GM18520 (cell line): ENCODE measurements around the gene COL11A1.
A peak's percentile ranks its signal among the peaks of the same experiment; 100 is the strongest.
"Not testable (repeated sequence)": the region's sequence is repeated elsewhere in the genome, so short reads cannot be mapped to it uniquely, and the experiment has no call there.

Experiments used
- ATAC-seq: cut with Tn5 transposase; IDR thresholded peaks from one replicate; pipeline ENCODE4 v1.9.1; 2021; ENCODE audit not compliant: unreplicated experiment

Gene COL11A1

GRCh38 chr1:103108376-103109150, at the start of gene COL11A1:
TSS of gene COL11A1 (minus strand) at chr1:103108522. CDS start at chr1:103108178, 344 bp downstream.
- ATAC-seq = no peak

GRCh38 chr1:103156966-103157365, 48.6 kb upstream of the COL11A1 start:
- ATAC-seq = no peak

- no peak for ATAC-seq
These were observed 37.8 kb upstream of the COL11A1 start for GRCh38 chr1:103146166-103146565.

- ATAC-seq = no peak
These were observed 37.1 kb upstream of the COL11A1 start for GRCh38 chr1:103145449-103145848.

GRCh38 chr1:103144681-103145080, 36.4 kb upstream of the COL11A1 start:
- ATAC-seq = no peak

- no peak for ATAC-seq
These were observed 34.1 kb upstream of the COL11A1 start for GRCh38 chr1:103142461-103142860.

GRCh38 chr1:103129796-103130195, 21.5 kb upstream of the COL11A1 start:
- ATAC-seq = no peak

GRCh38 chr1:103129255-103129654, 20.9 kb upstream of the COL11A1 start:
- no peak for ATAC-seq

GRCh38 chr1:103128256-103128655, 19.9 kb upstream of the COL11A1 start:
- ATAC-seq = not testable (repeated sequence)

GRCh38 chr1:103125219-103125618, 16.9 kb upstream of the COL11A1 start:
- ATAC-seq = no peak

GRCh38 chr1:103122983-103123720, 14.8 kb upstream of the COL11A1 start:
- no peak for ATAC-seq

- ATAC-seq = no peak
These were observed 12.7 kb upstream of the COL11A1 start for GRCh38 chr1:103120981-103121380.

- ATAC-seq = no peak
These were observed 4.2 kb upstream of the COL11A1 start for GRCh38 chr1:103112546-103112945.

- ATAC-seq = no peak
These were observed 3.6 kb upstream of the COL11A1 start for GRCh38 chr1:103111926-103112325.

GRCh38 chr1:103110701-103111100, 2.4 kb upstream of the COL11A1 start:
- ATAC-seq = no peak

- ATAC-seq = no peak
These were observed 1.1 kb upstream of the COL11A1 start for GRCh38 chr1:103109311-103109920.

- no peak for ATAC-seq
These were observed 464 bp downstream of the COL11A1 start for GRCh38 chr1:103107741-103108375.

GRCh38 chr1:103106426-103107341, 1.6 kb downstream of the COL11A1 start:
- ATAC-seq = peak; percentile 62

- ATAC-seq = no peak
These were observed 6.9 kb downstream of the COL11A1 start for GRCh38 chr1:103101399-103101798.

- no peak for ATAC-seq
These were observed 19.1 kb downstream of the COL11A1 start for GRCh38 chr1:103089221-103089620.
